GM18873 (cell line): ENCODE data around the gene TENM3.
"Not testable (repeated sequence)": the region's sequence is repeated elsewhere in the genome, so short reads cannot be mapped to it uniquely, and the experiment has no call there.

ENCODE experiments used
- ATAC-seq: cut with Tn5 transposase; IDR thresholded peaks from one replicate; pipeline ENCODE4 v1.9.1; 2021; ENCODE audit warnings: mild to moderate bottlenecking, moderate library complexity, moderate number of reproducible peaks; ENCODE audit not compliant: unreplicated experiment, low FRiP score

TENM3 gene

GRCh38 chr4:182380771-182381181 is 137.6 kb downstream of the TENM3 start:
- no peak for ATAC-seq

- no peak for ATAC-seq
Measured at GRCh38 chr4:182382941-182383340, 139.7 kb downstream of the TENM3 start.

GRCh38 chr4:182384631-182385091 is 141.5 kb downstream of the TENM3 start:
- no peak for ATAC-seq

- ATAC-seq, result no peak
Measured at GRCh38 chr4:182385897-182386296, 142.7 kb downstream of the TENM3 start.

GRCh38 chr4:182386576-182386975 is 143.4 kb downstream of the TENM3 start:
- not testable (repeated sequence) for ATAC-seq

GRCh38 chr4:182391111-182391684 is 148.0 kb downstream of the TENM3 start:
- no peak for ATAC-seq

- ATAC-seq, result no peak
Measured at GRCh38 chr4:182394181-182394580, 151.0 kb downstream of the TENM3 start.

- no peak for ATAC-seq
Measured at GRCh38 chr4:182400081-182400480, 156.9 kb downstream of the TENM3 start.

GRCh38 chr4:182400790-182401189 is 157.6 kb downstream of the TENM3 start:
- no peak for ATAC-seq

- no peak for ATAC-seq
Measured at GRCh38 chr4:182404376-182404775, 161.2 kb downstream of the TENM3 start.

- ATAC-seq, result no peak
Measured at GRCh38 chr4:182405087-182405486, 161.9 kb downstream of the TENM3 start.

GRCh38 chr4:182409271-182409670 is 166.1 kb downstream of the TENM3 start:
- ATAC-seq, result no peak

- no peak for ATAC-seq
Measured at GRCh38 chr4:182411391-182411790, 168.2 kb downstream of the TENM3 start.

GRCh38 chr4:182413550-182413949 is 170.3 kb downstream of the TENM3 start:
- ATAC-seq, result no peak

- no peak for ATAC-seq
Measured at GRCh38 chr4:182415116-182415515, 171.9 kb downstream of the TENM3 start.

- no peak for ATAC-seq
Measured at GRCh38 chr4:182416067-182416466, 172.9 kb downstream of the TENM3 start.

- ATAC-seq, result no peak
Measured at GRCh38 chr4:182418054-182418734, 175.0 kb downstream of the TENM3 start.

GRCh38 chr4:182420189-182420588 is 177.0 kb downstream of the TENM3 start:
- no peak for ATAC-seq

- ATAC-seq, result no peak
Measured at GRCh38 chr4:182421753-182422152, 178.6 kb downstream of the TENM3 start.

GRCh38 chr4:182425302-182425701 is 182.1 kb downstream of the TENM3 start:
- no peak for ATAC-seq

GRCh38 chr4:182426901-182427300 is 183.7 kb downstream of the TENM3 start:
- ATAC-seq, result no peak

GRCh38 chr4:182427554-182427953 is 184.4 kb downstream of the TENM3 start:
- ATAC-seq, result no peak
